HL-60 (cell line): ENCODE results near the gene LIN9.

ENCODE experiments used
- CTCF ChIP-seq: IDR thresholded peaks from one replicate; pipeline ENCODE4 v1.5.1; 2011; ENCODE audit warnings: low read length, control low read depth, inconsistent platforms; ENCODE audit not compliant: insufficient read depth
- GABPA ChIP-seq: IDR thresholded peaks from 2 replicates; pipeline ENCODE4 v1.6.1; 2012; ENCODE audit warnings: low read depth
- POLR2AphosphoS5 ChIP-seq: IDR thresholded peaks from 2 replicates; pipeline ENCODE4 v1.6.1; 2012; ENCODE audit warnings: low read depth
- SPI1 ChIP-seq: IDR thresholded peaks from 2 replicates; pipeline ENCODE4 v1.6.1; 2012; ENCODE audit warnings: low read depth, mild to moderate bottlenecking, borderline replicate concordance
- TF ChIP-seq, protein P1 (sequence below): IDR thresholded peaks from 2 replicates; pipeline ENCODE4 v1.6.1; 2012; ENCODE audit warnings: low read depth; ENCODE audit not compliant: insufficient replicate concordance

- TF ChIP-seq SPI1 (no peak), CTCF (no peak), POLR2AphosphoS5 (no peak), GABPA (no peak)
- TF ChIP-seq, protein P1, sequence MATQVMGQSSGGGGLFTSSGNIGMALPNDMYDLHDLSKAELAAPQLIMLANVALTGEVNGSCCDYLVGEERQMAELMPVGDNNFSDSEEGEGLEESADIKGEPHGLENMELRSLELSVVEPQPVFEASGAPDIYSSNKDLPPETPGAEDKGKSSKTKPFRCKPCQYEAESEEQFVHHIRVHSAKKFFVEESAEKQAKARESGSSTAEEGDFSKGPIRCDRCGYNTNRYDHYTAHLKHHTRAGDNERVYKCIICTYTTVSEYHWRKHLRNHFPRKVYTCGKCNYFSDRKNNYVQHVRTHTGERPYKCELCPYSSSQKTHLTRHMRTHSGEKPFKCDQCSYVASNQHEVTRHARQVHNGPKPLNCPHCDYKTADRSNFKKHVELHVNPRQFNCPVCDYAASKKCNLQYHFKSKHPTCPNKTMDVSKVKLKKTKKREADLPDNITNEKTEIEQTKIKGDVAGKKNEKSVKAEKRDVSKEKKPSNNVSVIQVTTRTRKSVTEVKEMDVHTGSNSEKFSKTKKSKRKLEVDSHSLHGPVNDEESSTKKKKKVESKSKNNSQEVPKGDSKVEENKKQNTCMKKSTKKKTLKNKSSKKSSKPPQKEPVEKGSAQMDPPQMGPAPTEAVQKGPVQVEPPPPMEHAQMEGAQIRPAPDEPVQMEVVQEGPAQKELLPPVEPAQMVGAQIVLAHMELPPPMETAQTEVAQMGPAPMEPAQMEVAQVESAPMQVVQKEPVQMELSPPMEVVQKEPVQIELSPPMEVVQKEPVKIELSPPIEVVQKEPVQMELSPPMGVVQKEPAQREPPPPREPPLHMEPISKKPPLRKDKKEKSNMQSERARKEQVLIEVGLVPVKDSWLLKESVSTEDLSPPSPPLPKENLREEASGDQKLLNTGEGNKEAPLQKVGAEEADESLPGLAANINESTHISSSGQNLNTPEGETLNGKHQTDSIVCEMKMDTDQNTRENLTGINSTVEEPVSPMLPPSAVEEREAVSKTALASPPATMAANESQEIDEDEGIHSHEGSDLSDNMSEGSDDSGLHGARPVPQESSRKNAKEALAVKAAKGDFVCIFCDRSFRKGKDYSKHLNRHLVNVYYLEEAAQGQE = no peak
Measured at GRCh38 chr1:226311376-226311775, 2.4 kb upstream of the LIN9 start.
